Measurements from ENCODE around the gene TACC2. TPM values are rescaled to one million over a fixed set of nuclear protein-coding genes. Genes with fewer than 3 reads are reported as not detected.
"Not testable (repeated sequence)": the region's sequence is repeated elsewhere in the genome, so short reads cannot be mapped to it uniquely, and the experiment has no call there.

Gene TACC2
- total RNA-seq, 1 donor from 2014 or later: not detected

DNA sequence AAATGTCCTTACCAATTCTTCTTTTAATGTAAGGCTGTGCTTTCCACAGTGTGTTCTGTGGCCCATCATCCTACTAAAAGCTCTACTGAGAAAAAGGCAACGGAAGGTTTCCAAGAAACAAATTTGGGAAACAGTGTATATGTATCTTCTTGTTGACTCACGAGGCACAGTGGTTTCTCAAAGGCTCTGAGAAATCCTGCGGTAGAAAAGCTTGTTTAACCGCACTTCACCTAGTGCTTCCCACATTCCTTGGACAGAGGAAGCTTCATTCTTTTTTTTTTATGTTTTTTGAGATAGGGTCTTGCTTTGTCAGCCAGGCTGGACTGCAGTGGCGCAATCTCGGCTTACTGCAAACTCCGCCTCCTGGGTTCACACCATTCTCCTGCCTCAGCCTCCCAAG lies 84.5 kb downstream of the TACC2 start:
- Mint-ChIP-seq H3K4me3 (no peak overlapping the region), H3K27ac (no peak overlapping the region), H3K27me3 (no peaks in the 10 kb centered on the region), H3K36me3 (ENCODE audit: low read depth) (no peaks in the 10 kb centered on the region), H3K4me1 (no peaks in the 10 kb centered on the region), H3K9me3 (no peaks in the 10 kb centered on the region)
- no peak for DNase-seq
- intact Hi-C loops (cut with micrococcal nuclease): no loop called here

DNA sequence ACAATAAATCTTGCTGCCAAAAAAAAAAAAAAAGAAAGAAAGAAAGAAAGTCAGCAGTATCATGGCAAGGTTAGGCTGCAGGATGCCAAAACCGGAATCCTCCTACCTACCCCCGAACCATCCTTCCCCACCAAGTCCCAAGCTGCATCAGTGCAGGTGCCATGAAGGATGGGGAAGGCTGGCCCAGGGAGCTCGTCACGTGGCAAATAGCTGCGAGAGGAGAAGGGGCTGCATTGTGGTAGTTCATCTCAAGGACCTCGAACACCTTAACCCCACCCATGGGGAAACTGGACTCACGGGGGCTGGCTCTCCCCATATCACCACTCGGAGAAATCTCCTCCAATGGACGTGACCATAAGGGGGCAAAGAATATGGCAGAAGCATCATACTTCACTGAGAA lies 86.2 kb downstream of the TACC2 start:
- Mint-ChIP-seq H3K4me3 (no peak overlapping the region), H3K4me1 (no peaks in the 10 kb centered on the region), H3K9me3 (no peaks in the 10 kb centered on the region), H3K36me3 (ENCODE audit: low read depth) (no peaks in the 10 kb centered on the region), H3K27ac (no peak overlapping the region), H3K27me3 (no peaks in the 10 kb centered on the region)
- intact Hi-C loops (cut with micrococcal nuclease): no loop called here
- DNase-seq: no peak

DNA sequence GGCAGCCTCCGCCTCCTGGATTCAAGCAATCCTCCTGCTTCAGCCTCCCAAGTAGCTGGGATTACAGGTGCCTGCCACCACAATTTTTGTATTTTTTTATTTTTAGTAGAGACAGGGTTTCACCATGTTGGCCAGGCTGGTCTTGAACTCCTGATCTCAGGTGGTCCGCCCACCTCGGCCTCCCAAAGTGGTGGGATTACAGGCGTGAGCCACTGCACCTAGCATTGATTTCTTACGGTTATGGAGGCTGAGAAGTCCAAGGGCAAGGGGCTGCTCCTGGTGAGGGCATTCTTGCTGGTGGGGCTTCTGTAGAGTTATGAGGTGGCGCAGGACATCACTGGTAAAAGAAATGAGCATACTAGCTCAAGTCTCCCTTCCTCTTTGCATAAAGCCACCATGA lies 86.9 kb downstream of the TACC2 start:
- intact Hi-C loops (cut with micrococcal nuclease); H3K27ac Mint-ChIP-seq; H3K4me1 Mint-ChIP-seq; H3K27me3 Mint-ChIP-seq; H3K36me3 Mint-ChIP-seq (ENCODE audit: low read depth); H3K4me3 Mint-ChIP-seq; DNase-seq; H3K9me3 Mint-ChIP-seq: not testable (repeated sequence)

DNA sequence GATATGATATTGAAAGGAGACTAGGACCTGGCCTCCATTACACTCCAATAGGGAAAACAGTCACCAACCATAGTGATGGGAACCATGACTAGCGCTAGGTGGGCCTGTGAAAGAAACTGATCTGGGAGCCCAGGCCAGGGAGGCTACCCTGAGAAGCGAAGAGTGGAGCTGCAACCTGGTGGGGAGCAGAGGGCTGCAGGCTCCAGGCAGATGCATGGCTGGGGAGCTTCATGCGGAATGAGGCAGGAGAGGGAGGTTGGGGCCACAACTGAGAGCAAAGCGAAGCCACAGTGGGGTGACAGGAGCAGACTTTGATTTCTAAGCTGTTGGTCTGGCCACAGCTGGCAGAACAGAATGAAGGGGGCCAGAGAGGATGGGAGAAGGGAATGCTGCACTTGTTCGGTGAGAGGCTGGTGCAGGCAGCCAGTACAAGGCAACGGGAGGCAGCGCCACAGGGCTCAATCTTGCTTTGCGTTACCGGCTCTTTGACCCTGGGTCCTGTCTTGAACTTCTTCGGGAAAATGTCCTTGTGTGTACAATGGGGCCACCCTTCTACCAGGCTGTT lies 88.4 kb downstream of the TACC2 start:
- no peaks in the 10 kb centered on the region for H3K9me3 Mint-ChIP-seq
- no peaks in the 10 kb centered on the region for H3K36me3 Mint-ChIP-seq (ENCODE audit: low read depth)
- intact Hi-C loops (cut with micrococcal nuclease): no loop called here
- no peak overlapping the region for H3K4me3 Mint-ChIP-seq
- no peak overlapping the region for H3K27ac Mint-ChIP-seq
- H3K27me3 Mint-ChIP-seq: no peaks in the 10 kb centered on the region
- H3K4me1 Mint-ChIP-seq: no peaks in the 10 kb centered on the region
- DNase-seq: no peak

DNA sequence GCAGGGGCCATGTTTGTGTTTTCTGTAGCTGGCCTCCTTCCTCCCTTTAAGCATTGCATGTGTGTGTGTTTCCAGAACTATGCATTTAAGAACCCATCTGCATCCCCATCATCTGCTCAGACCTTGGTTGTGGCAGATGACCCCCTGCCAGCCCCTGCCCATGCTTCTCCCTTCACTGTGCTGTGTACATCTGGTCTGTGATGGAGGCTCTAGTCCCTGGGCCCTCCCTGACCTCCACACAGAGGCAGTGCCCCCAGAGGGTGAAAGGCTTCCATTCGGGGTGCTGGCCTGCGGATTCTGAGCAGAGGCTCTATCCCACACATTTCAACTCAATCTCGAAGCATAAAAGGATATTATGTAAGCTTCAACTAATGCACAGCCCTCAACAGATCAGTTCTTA lies 89.4 kb downstream of the TACC2 start:
- Mint-ChIP-seq H3K4me1 (no peaks in the 10 kb centered on the region), H3K9me3 (no peaks in the 10 kb centered on the region), H3K27me3 (no peaks in the 10 kb centered on the region), H3K4me3 (no peak overlapping the region), H3K27ac (no peak overlapping the region), H3K36me3 (ENCODE audit: low read depth) (no peaks in the 10 kb centered on the region)
- intact Hi-C loops (cut with micrococcal nuclease): no loop called here
- no peak for DNase-seq

DNA sequence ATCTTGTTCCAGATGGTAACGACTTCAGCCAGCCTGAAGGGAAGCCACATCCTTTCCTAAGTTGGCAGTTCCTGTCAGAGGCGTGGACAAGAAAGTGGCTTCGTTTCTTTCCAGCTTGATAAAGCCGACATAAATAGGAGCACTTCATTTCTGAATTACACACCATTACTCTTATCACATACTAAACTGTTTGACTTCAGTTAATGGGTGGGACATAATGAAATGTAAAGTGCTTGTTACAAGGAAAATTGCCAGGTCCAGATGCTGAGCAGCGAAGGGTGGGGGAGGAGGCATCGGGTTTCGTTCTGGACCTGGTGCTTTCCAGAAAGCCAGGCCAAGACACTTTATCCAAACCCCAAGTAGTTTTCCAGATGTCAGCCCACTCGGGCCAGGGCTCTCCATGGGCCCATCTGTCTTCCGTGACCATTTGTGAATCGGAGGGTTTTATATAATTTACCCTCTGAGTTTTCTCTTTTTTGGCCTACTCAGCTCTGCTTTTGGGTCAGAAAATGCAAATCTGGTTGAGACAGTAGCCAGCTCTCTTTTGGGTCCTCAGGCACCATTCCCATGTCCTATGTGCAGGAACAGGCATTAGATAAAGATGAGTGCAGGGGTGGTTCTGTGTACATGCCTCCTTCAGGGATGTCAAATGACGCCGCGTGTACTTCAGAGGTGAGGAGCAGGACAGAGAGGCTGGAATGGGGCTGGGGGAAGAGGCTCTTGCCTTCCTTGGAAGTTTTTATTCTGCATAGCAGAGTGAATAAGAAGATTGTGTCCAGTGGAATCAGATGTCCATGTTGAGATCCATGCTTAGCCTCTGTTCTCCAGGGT lies 90.2 kb downstream of the TACC2 start:
- Mint-ChIP-seq H3K27ac (no peak overlapping the region), H3K9me3 (no peaks in the 10 kb centered on the region), H3K27me3 (no peaks in the 10 kb centered on the region), H3K4me3 (no peak overlapping the region), H3K36me3 (ENCODE audit: low read depth) (no peaks in the 10 kb centered on the region), H3K4me1 (no peaks in the 10 kb centered on the region)
- no peak for DNase-seq
- intact Hi-C loops (cut with micrococcal nuclease): no loop called here

DNA sequence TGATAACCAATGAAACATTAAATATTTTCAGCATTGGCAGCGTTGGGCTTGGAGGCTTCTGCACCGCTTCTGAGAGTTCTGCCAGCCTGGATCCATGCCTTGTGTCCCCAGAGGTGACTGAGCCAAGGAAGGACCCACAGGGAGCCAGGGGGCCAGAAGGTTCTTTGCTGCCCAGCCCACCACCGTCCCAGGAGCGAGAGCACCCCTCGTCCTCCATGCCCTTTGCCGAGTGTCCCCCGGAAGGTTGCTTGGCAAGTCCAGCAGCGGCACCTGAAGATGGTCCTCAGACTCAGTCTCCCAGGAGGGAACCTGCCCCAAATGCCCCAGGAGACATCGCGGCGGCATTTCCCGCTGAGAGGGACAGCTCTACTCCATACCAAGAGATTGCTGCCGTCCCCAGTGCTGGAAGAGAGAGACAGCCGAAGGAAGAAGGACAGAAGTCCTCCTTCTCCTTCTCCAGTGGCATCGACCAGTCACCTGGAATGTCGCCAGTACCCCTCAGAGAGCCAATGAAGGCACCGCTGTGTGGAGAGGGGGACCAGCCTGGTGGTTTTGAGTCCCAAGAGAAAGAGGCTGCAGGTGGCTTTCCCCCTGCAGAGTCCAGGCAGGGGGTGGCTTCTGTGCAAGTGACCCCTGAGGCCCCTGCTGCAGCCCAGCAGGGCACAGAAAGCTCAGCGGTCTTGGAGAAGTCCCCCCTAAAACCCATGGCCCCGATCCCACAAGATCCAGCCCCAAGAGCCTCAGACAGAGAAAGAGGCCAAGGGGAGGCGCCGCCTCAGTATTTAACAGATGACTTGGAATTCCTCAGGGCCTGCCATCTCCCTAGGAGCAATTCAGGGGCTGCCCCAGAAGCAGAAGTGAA lies 93.9 kb downstream of the TACC2 start:
- DNase-seq: no peak
- Mint-ChIP-seq H3K9me3 (no peaks in the 10 kb centered on the region), H3K4me1 (no peaks in the 10 kb centered on the region), H3K27ac (no peak overlapping the region), H3K27me3 (no peaks in the 10 kb centered on the region), H3K36me3 (ENCODE audit: low read depth) (no peaks in the 10 kb centered on the region), H3K4me3 (no peak overlapping the region)
- intact Hi-C loops (cut with micrococcal nuclease): no loop called here

DNA sequence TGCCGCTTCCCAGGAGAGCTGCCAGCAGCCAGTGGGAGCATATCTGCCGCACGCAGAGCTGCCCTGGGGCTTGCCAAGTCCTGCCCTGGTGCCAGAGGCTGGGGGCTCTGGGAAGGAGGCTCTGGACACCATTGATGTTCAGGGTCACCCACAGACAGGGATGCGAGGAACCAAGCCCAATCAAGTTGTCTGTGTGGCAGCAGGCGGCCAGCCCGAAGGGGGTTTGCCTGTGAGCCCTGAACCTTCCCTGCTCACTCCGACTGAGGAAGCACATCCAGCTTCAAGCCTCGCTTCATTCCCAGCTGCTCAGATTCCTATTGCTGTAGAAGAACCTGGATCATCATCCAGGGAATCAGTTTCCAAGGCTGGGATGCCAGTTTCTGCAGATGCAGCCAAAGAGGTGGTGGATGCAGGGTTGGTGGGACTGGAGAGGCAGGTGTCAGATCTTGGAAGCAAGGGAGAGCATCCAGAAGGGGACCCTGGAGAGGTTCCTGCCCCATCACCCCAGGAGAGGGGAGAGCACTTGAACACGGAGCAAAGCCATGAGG lies 94.6 kb downstream of the TACC2 start:
- H3K27me3 Mint-ChIP-seq: no peaks in the 10 kb centered on the region
- no peaks in the 10 kb centered on the region for H3K9me3 Mint-ChIP-seq
- DNase-seq: no peak
- no peak overlapping the region for H3K27ac Mint-ChIP-seq
- H3K36me3 Mint-ChIP-seq (ENCODE audit: low read depth): no peaks in the 10 kb centered on the region
- H3K4me3 Mint-ChIP-seq: no peak overlapping the region
- H3K4me1 Mint-ChIP-seq: no peaks in the 10 kb centered on the region
- intact Hi-C loops (cut with micrococcal nuclease): no loop called here

DNA sequence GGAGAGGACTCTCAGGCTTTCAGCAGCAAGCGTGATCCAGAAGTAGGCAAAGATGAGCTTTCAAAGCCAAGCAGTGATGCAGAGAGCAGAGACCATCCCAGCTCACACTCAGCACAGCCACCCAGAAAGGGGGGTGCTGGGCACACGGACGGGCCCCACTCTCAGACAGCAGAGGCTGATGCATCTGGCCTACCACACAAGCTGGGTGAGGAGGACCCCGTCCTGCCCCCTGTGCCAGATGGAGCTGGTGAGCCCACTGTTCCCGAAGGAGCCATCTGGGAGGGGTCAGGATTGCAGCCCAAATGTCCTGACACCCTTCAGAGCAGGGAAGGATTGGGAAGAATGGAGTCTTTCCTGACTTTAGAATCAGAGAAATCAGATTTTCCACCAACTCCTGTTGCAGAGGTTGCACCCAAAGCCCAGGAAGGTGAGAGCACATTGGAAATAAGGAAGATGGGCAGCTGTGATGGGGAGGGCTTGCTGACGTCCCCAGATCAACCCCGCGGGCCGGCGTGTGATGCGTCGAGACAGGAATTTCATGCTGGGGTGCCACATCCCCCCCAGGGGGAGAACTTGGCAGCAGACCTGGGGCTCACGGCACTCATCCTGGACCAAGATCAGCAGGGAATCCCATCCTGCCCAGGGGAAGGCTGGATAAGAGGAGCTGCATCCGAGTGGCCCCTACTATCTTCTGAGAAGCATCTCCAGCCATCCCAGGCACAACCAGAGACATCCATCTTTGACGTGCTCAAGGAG lies 95.5 kb downstream of the TACC2 start:
- Mint-ChIP-seq H3K4me1 (no peaks in the 10 kb centered on the region), H3K9me3 (no peaks in the 10 kb centered on the region), H3K27me3 (no peaks in the 10 kb centered on the region), H3K27ac (no peak overlapping the region), H3K36me3 (ENCODE audit: low read depth) (no peaks in the 10 kb centered on the region), H3K4me3 (no peak overlapping the region)
- DNase-seq: no peak
- intact Hi-C loops (cut with micrococcal nuclease): no loop called here

DNA sequence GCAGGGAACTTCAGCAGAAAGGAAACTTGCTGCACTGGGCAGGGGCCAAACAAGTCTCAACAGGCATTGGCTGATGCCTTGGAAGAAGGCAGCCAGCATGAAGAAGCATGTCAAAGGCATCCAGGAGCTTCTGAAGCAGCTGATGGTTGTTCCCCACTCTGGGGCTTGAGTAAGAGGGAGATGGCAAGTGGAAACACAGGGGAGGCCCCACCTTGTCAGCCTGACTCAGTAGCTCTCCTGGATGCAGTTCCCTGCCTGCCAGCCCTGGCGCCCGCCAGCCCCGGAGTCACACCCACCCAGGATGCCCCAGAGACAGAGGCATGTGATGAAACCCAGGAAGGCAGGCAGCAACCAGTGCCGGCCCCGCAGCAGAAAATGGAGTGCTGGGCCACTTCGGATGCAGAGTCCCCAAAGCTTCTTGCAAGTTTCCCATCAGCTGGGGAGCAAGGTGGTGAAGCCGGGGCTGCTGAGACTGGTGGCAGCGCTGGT lies 96.5 kb downstream of the TACC2 start:
- H3K4me3 Mint-ChIP-seq: no peak overlapping the region
- H3K9me3 Mint-ChIP-seq: no peaks in the 10 kb centered on the region
- H3K27ac Mint-ChIP-seq: no peak overlapping the region
- no peaks in the 10 kb centered on the region for H3K4me1 Mint-ChIP-seq
- H3K36me3 Mint-ChIP-seq (ENCODE audit: low read depth): no peaks in the 10 kb centered on the region
- DNase-seq: no peak
- intact Hi-C loops (cut with micrococcal nuclease): no loop called here
- no peaks in the 10 kb centered on the region for H3K27me3 Mint-ChIP-seq

DNA sequence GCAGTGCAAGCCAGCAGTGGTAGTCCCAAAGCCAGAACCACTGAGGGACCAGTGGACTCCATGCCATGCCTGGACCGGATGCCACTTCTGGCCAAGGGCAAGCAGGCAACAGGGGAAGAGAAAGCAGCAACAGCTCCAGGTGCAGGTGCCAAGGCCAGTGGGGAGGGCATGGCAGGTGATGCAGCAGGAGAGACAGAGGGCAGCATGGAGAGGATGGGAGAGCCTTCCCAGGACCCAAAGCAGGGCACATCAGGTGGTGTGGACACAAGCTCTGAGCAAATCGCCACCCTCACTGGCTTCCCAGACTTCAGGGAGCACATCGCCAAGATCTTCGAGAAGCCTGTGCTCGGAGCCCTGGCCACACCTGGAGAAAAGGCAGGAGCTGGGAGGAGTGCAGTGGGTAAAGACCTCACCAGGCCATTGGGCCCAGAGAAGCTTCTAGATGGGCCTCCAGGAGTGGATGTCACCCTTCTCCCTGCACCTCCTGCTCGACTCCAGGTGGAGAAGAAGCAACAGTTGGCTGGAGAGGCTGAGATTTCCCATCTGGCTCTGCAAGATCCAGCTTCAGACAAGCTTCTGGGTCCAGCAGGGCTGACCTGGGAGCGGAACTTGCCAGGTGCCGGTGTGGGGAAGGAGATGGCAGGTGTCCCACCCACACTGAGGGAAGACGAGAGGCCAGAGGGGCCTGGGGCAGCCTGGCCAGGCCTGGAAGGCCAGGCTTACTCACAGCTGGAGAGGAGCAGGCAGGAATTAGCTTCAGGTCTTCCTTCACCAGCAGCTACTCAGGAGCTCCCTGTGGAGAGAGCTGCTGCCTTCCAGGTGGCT lies 97.7 kb downstream of the TACC2 start:
- DNase-seq: no peak
- Mint-ChIP-seq H3K27me3 (no peaks in the 10 kb centered on the region), H3K27ac (no peak overlapping the region), H3K4me3 (no peak overlapping the region), H3K4me1 (no peaks in the 10 kb centered on the region), H3K36me3 (ENCODE audit: low read depth) (no peaks in the 10 kb centered on the region), H3K9me3 (no peaks in the 10 kb centered on the region)
- intact Hi-C loops (cut with micrococcal nuclease): no loop called here

DNA sequence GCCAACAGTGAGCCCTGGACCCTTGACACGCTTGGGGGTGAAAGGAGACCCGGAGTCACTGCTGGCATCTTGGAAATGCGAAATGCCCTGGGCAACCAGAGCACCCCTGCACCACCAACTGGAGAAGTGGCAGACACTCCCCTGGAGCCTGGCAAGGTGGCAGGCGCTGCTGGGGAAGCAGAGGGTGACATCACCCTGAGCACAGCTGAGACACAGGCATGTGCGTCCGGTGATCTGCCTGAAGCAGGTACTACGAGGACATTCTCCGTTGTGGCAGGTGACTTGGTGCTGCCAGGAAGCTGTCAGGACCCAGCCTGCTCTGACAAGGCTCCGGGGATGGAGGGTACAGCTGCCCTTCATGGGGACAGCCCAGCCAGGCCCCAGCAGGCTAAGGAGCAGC lies 98.5 kb downstream of the TACC2 start:
- Mint-ChIP-seq H3K27ac (no peak overlapping the region), H3K9me3 (no peaks in the 10 kb centered on the region), H3K4me1 (no peaks in the 10 kb centered on the region), H3K36me3 (ENCODE audit: low read depth) (no peaks in the 10 kb centered on the region), H3K4me3 (no peak overlapping the region), H3K27me3 (no peaks in the 10 kb centered on the region)
- intact Hi-C loops (cut with micrococcal nuclease): no loop called here
- DNase-seq: no peak

All from activated CD4-positive, alpha-beta T cell treated with anti-CD3 and anti-CD28 coated beads, Interleukin-2, amount 10 ng/mL, durations not matched to agents 24 days and 14 days (primary cell).